ENCODE results near the gene RAB20.

DNA sequence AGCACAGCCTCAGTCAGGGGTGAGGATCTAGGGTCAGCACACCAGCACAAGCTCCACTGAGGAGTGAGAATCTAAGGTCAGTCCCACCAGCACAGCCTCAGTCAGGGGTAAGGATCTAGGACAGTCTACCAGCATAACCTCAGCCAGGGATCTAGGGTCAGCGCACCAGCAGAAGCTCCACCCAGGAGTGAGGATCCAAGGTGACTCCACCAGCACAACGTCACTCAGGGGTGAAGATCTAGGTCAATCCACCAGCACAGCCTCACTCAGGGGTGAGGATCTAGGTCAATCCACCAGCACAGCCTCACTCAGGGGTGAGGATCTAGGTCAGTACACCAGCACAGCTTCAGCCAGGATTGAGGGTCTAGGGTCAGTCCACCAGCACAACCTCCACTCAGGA lies 64.5 kb downstream of the RAB20 start:
- TF ChIP-seq GATA2 (IDR thresholded peaks at IDR 0.05; ENCODE audit: low read depth, low read length) (no peak), GATA3 (IDR thresholded peaks at IDR 0.05; ENCODE audit: low read depth, low read length) (no peak)

Data from SH-SY5Y (cell line).